Cortex of kidney (tissue), 1 donor: Measurements from ENCODE around the gene CCM2.
"Not testable (repeated sequence)": the region's sequence is repeated elsewhere in the genome, so short reads cannot be mapped to it uniquely, and the experiment has no call there.

Experiments
- DNase-seq: peaks from one replicate; lab custom pipeline; 2025; lab: John Stamatoyannopoulos, UW

CCM2 gene

GRCh38 chr7:45001138-45001694, 1.2 kb downstream of the CCM2 start:
- DNase-seq: no peak

- no peak for DNase-seq
Observed at GRCh38 chr7:45001826-45002225, 1.8 kb downstream of the CCM2 start.

DNA sequence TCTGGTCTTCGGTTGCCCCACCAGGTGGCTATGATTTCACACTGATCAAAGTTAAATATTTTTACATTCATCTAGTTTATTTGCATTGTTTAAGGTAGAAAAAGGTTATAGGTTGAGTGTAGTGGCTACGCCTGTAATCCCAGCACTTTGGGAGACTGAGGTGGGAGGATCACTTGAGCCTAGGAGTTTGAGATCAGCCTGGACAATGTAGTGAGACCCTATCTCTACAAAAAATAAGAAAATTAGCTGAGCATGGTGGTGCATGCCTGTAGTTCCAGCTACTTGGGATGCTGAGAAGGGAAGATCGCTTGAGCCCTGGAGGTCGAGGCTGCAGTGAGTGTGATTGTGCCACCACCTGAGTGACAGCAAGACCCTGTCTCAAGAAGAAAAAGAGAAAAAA, 3.8 kb downstream of the CCM2 start:
- no peak for DNase-seq

- no peak for DNase-seq
Observed at GRCh38 chr7:45007106-45007505, 7.1 kb downstream of the CCM2 start.

DNA sequence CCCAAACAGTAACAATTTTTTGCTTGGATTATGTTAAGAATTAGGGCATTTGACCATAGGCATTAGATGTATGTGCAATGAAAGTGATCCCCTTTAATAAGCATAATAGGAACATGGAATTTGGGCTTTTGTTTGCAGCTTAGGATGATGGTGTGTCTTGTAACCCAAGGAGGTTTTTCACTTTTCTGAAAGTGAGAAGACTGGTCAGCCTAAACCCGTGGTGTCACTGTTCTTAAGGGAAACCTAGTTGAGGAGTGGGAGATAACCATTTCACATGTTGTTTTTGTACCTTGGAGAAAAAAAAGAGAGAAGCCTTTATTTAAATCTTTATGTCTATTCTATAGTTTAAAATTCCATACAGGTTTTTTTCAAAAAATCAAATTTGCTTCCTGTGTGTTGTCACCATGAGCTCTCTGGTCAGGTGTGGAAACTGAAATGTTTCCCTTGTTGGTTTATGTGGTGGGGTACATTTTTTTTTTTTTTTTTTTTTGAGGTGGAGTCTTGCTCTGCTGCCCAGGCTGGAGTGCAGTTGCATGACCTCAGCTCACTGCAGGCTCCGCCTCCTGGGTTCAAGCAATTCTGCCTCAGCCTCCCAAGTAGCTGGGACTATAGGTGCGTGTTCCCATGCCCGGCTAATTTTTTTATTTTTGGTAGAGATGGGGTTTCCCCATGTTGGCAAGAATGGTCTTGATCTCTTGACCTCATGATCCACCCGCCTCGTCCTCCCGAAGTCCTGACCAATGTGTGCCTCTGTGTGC, 7.7 kb downstream of the CCM2 start:
- no peak for DNase-seq

- DNase-seq: no peak
Observed at GRCh38 chr7:45013465-45013967, 13.5 kb downstream of the CCM2 start.

DNA sequence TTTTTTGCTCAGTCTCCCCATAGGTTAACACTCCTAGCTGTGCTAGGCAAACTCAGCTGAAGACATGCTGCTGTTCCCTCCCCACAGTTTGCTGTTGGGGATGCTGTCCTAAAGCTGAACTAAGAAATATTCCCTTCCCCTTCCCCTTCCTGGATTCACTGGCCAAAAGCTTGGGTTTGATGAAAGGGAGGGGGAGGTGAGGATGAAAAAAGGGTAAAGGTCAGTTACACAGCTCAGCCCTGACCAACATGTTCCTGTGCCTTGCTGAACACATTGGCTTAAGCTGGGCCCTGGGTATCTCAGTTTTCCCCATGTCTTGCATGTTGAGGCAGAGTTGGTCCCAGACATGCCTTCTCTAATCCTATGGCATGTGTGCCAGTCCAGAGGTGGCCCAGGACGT, 15.3 kb downstream of the CCM2 start:
- DNase-seq: no peak

DNA sequence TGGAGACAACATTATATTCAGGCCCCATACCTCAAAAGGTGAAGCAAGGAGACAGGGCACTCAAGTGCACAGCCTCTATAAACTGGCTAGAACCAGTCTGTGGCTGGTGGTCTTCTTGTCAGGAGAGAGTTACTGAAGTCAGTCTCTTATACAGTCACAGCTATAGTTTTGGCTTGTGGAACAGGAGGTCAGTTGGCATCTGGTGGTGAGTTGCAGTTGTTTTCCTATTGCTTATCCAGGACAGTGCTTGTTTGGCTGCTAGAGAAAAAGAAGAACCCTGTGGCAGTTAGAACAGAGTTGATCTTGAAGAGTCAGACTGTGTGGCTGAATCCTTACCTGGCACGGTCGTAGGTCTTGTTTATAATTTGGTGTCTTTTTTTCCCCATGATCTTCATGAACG, 17.3 kb downstream of the CCM2 start:
- DNase-seq: no peak

DNA sequence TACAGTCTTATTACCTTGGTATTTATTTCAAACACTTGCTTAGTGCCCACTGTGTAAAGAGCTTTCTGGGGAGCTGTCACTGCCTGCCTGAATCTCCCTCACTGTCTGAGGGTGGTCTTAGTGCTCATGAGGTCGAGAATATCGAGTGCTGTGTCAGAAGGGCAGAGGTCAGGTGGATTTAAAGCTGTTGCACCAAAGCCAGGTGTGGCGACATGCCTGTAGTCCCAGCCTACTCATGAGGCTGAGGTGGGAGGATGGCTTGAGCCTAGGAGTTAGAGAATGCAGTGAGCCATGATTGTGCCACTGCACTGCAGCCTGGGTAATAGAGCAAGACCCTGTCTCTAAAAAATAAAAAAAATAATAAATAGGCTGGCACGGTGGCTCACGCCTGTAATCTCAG, 20.9 kb downstream of the CCM2 start:
- DNase-seq: no peak

DNA sequence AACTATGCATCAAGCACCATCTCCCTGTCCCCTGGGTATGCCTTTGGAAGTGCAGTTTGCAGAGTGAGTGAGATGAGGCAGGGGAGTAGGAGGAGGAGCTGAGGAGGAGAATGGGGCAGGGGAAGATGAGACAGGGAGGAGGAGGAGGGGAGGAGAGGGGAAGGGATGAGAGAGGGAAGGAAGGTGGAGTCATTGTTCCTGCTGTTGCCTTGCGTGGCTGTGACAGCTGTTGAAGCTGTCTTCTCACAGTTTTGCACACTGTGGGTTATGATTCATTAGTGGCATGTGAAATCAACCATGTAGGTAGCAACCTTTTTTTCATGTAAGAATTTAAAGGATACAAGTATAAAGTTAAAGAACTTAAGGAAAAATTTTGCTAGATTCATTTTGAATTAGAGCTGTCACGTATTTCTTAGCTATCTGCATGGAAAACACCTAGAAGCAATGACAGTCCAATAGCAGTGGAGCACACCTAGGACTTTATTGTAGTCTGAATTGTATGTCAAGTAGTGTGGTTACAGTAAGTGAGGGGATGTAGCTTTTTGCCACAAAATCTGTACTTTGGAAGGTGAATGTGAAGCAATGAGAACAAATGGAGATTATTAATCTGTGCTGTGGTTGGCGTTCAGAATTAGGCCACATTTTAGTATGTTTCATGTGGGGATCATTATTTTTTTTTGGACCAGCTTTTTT, 21.7 kb downstream of the CCM2 start:
- no peak for DNase-seq

DNA sequence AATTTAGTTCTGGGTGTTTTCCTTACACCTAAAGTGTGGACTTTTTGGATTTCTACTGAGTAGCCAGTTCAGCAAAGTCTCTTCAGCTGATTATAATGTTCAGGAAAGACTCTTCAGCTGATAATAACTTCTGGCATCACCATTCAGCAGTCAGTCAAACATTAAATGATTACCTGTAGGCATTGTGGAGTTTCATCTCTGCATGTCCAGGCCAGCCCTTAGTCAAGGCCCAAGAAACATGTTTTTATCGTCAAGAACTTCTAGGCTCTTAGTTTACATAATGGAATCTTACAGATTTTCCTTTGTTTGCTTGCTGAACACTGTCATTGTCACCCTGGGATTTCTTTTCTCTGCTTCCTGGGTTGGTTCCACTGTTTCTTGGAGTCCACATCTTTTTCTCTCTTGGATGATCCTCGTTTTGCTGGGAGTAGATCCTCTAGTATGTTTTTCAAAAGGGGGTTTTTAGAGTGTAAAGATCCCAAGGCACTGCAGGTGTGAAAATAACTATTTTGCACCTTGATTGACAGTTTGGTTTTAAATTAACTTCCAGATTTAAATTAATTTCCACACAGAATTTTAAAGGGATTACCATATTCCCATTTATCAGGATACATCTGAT, 24.2 kb downstream of the CCM2 start:
- DNase-seq: no peak

- DNase-seq: not testable (repeated sequence)
Observed at GRCh38 chr7:45025473-45025872, 25.5 kb downstream of the CCM2 start.

GRCh38 chr7:45026013-45026412, 26.0 kb downstream of the CCM2 start:
- no peak for DNase-seq

DNA sequence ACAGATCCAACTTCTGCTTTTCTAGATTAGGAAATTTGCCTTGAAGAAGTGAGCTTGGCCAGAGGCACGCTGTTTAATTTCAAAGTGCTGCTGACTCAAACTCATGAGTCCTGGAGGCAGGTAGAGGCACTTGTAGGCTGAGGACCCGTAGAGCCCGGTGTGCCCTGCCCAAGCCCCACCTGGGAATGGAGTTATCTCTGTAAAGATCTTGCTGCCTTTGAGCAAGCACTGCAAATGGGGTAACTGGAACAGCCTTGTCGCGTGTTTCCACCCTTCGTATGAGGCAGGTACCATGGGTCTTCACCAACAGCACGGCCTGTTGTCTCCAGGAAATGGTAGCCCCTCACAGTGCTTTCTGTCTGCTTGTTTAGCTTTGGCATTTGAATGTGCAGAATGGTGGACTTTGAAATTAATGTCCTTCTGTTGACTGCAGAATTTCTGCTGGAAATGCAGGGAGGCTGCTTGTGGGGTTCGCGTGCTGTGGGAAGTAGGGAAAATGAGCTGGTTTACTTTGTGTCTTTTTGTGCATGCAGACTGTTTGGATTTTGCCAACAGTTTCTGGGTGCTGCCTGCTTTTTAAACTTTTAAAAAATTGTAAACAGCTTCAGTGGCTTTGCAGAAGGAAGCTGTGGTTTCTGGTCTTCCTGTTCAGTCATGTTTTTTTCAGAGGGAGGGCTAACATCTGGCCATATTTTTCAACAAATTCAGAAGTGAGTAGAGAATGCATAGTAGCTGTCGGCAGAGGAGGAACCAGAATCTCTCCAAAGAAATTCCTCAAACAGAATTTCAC, 27.2 kb downstream of the CCM2 start:
- DNase-seq: no peak

GRCh38 chr7:45027774-45028114, 27.7 kb downstream of the CCM2 start:
- DNase-seq: no peak

DNA sequence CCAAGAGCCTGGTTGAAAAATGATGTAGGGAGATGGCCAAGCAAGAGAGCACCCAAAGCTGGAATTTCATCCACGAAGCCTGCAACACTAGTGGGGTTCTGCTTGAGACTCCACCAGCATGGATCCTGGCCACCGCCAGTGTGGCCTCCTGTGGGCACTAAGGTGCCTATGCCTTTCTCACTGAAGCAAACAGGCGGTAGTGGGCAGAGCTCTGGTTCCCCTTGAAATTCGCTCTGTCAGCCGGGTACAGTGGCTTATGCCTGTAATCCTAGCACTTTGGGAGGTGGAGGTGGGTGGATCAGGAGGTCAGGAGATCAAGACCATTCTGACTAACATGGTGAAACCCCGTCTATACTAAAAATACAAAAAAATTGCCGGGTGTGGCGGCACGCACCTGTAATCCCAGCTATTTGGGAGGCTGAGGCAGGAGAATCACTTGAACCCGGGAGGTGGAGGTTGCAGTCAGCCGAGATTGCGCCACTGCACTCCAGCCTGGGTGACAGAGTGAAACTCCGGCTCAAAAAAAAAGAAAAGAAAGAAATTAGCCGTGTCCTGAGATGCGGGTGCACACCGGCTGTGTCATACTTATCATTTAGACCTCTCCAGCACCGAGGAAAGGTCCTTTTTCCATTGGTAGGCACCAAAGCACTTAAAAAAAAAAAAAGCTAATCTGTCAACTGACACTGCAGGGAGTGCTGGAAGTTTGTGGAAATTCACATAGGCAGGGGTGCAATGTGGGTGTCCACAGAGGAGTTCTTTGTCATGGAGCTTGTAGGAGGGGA, 28.3 kb downstream of the CCM2 start:
- no peak for DNase-seq

DNA sequence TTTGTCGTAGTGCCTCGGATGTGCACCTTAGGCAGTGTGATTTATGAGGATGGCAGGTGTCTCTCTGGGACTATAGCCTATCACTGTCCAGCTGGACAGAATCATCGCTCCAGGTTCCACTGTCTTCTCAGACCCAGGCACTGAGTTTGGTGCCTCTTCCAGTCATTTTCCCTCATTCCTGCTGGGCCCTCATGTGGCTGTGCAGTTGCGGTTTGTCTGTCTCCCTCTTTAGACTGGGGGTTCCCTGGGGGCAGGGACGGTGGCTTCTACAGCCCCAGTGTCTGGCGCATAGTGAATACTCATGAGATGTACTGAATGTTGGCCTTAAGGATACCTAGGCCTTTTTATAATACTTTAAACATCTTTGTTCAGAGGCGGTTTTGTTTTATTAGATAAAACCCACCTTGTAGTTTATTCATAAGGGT, 28.9 kb downstream of the CCM2 start:
- no peak for DNase-seq

DNA sequence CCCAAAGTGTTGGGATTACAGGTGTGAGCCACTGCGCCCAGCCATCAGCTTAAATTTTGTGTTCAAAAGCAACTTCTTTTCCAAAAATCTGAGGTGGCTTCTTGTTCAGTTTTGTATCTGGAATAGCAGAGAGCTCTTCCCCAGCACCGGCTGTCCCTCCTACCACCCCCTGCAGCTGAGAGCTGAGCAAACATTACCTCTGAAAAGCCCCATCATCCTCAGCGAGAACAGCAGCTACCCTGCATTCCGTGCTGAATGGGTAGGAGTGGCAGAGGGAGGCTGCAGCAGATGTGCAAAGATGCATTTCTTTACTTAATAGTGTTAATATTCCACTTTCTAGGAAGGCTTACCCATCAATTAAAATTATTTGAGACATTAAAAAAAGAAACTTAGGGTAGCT, 31.8 kb downstream of the CCM2 start:
- no peak for DNase-seq

DNA sequence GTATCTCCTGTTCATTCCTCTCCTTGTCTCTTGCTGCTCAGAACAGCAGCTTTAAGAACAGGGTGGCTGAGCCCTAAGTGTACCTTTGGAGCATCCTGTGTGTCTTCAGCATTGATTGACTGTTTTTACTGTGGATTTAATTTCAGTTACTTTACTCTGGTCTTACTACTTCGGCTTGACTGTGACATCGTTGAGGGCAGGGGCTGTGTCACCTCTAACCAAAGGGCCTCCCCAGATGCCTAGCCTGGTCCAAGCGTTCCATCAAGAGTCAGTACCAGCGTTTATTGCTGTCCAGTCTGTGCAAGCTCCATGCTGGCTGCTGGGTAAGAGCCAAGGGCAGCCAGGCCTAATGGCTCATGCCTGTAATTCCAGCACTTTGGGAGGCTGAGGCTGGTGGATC, 32.4 kb downstream of the CCM2 start:
- no peak for DNase-seq

DNA sequence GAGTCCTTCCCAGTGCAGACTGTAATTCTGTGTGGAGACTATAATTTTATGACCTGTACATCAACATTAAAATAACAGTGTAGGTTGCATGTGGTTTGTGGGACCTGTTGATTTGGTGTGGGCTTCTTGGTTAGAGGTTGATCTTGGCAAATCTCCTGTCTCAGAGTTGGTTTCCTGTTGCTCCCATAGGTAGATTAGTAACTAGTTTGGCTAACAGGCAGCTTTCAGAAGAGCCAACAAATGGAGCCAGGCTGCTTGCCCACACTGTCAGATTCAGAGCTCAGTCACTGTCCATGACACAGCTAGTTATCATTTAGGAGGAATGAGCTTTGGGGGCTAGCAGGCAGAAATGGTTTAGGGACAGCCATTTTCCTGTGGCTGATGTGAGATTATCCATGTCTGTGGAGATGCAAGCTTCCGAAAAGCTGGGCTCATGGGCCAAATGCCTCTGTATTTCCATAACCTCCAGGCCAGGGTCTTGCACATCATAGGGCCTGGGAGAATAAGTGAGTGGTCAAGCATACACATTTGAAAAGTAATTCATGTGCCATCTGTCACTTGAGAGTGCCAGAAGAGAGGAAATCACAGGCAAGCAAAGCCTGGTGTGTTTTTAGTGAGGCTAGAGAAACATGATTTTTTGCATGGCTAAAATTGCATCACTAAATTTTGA, 33.4 kb downstream of the CCM2 start:
- no peak for DNase-seq

- no peak for DNase-seq
Observed at GRCh38 chr7:45033931-45034290, 33.9 kb downstream of the CCM2 start.
